Muscle of back (tissue), 13 donors: ENCODE measurements around the gene MRPS34. TPM values are rescaled to one million over a fixed set of nuclear protein-coding genes. Genes with fewer than 3 reads are reported as not detected.

ENCODE experiments used
- DNase-seq, 3 donors: peaks; one replicate each; pipeline versions ENCODE4 v3.0.0 to v3.0.0-alpha.2; 2013
- long read RNA-seq, 9 donors: transcript quantifications; one replicate each; lab custom pipeline, GENCODE V29; 2026
- polyA plus RNA-seq, 10 donors: library from polyadenylated mRNA; unstranded; fragments of 120-200 nt; gene quantifications; one replicate each; pipeline ENCODE4 v1.2.1, GENCODE V29; 2013; ENCODE audit not compliant: insufficient read length in 10 of 10

MRPS34 gene
- 10 to 100 TPM; 31.4 to 56.5 (median 38.5) TPM for polyA plus RNA-seq
- long read RNA-seq, donor 1, transcript MRPS34-202 (3 exons, 1,024 nt), result major isoform, 22 of 24 reads
- long read RNA-seq, donor 1, partial matches to known transcripts, result 0 of 24 reads
- long read RNA-seq, donor 1, other reads (novel, unspliced or antisense), result 0 of 24 reads
- long read RNA-seq, donor 2, transcript MRPS34-202 (3 exons, 1,024 nt), result major isoform, 17 of 19 reads
- long read RNA-seq, donor 2, partial matches to known transcripts, result 0 of 19 reads
- long read RNA-seq, donor 2, other reads (novel, unspliced or antisense), result 0 of 19 reads
- long read RNA-seq, donor 3, result 0 reads
- long read RNA-seq, donor 4, transcript MRPS34-202 (3 exons, 1,024 nt), result major isoform, 18 of 21 reads
- long read RNA-seq, donor 4, partial matches to known transcripts, result 0 of 21 reads
- long read RNA-seq, donor 4, other reads (novel, unspliced or antisense), result 0 of 21 reads
- long read RNA-seq, donor 5, transcript MRPS34-202 (3 exons, 1,024 nt), result major isoform, 33 of 36 reads
- long read RNA-seq, donor 5, partial matches to known transcripts, result 0 of 36 reads
- long read RNA-seq, donor 5, other reads (novel, unspliced or antisense), result 0 of 36 reads
- long read RNA-seq, donor 6, transcript MRPS34-202 (3 exons, 1,024 nt), result major isoform, 34 of 53 reads
- long read RNA-seq, donor 6, partial matches to known transcripts, result 13 of 53 reads
- long read RNA-seq, donor 6, other reads (novel, unspliced or antisense), result 0 of 53 reads
- long read RNA-seq, donor 7, transcript MRPS34-202 (3 exons, 1,024 nt), result major isoform, 17 of 18 reads
- long read RNA-seq, donor 7, partial matches to known transcripts, result 0 of 18 reads
- long read RNA-seq, donor 7, other reads (novel, unspliced or antisense), result 0 of 18 reads
- long read RNA-seq, donor 8, transcript MRPS34-202 (3 exons, 1,024 nt), result major isoform, 33 of 46 reads
- long read RNA-seq, donor 8, partial matches to known transcripts, result 11 of 46 reads
- long read RNA-seq, donor 8, other reads (novel, unspliced or antisense), result 0 of 46 reads
- long read RNA-seq, donor 9, partial matches to known transcripts, result 0 of 4 reads
- long read RNA-seq, donor 9, other reads (novel, unspliced or antisense), result 0 of 4 reads

DNA sequence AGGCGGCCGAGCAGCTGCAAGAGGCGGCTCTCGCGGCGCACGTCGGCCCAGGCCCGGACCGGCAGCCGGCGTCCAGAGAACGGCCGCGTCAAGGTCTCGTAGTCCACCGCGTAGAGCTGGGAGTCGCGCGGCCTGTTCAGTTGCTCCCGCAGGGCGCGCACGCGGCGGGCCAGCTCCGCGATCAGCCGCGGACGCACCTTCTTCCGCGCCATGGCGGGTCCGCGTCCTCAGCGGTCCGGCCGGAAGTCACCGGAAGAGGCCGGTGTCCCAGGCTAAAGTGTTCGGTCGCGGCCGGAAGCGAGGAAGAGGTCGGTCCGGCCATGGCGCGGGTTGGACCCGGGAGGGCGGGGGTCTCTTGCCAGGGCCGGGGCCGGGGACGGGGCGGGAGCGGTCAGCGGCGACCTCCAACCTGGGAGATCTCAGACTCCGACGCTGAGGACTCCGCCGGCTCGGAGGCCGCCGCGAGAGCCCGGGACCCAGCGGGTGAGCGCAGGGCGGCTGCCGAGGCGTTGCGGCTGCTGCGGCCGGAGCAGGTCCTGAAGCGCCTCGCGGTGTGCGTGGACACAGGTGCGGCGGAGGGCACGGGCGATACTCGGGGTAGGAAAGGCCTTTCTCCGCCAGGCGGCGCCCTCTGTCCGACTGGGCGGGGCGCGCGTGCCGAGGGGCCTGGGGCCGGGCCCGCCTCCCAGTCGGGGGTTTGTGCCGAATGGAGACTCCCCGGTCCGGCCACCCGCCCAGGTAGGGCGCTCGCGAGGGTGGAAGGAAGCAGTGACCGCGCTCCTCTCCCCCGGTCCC, at the start of gene MRPS34:
TSS of gene MRPS34 (minus strand) at position 227 of the 795 bp plus-strand sequence. CDS start at position 212, 15 bp downstream.
- DNase-seq, result peak; percentile 81 to 94 (median 90)

GRCh38 chr16:1821861-1822611, 49.1 kb upstream of the MRPS34 start:
- DNase-seq, result no peak

- no peak for DNase-seq
Measured at GRCh38 chr16:1820946-1821290, 48.0 kb upstream of the MRPS34 start.

GRCh38 chr16:1820096-1820945, 47.4 kb upstream of the MRPS34 start:
- no peak for DNase-seq

GRCh38 chr16:1819611-1820010, 46.7 kb upstream of the MRPS34 start:
- no peak for DNase-seq

GRCh38 chr16:1818873-1819525, 46.1 kb upstream of the MRPS34 start:
- DNase-seq, result no peak

DNA sequence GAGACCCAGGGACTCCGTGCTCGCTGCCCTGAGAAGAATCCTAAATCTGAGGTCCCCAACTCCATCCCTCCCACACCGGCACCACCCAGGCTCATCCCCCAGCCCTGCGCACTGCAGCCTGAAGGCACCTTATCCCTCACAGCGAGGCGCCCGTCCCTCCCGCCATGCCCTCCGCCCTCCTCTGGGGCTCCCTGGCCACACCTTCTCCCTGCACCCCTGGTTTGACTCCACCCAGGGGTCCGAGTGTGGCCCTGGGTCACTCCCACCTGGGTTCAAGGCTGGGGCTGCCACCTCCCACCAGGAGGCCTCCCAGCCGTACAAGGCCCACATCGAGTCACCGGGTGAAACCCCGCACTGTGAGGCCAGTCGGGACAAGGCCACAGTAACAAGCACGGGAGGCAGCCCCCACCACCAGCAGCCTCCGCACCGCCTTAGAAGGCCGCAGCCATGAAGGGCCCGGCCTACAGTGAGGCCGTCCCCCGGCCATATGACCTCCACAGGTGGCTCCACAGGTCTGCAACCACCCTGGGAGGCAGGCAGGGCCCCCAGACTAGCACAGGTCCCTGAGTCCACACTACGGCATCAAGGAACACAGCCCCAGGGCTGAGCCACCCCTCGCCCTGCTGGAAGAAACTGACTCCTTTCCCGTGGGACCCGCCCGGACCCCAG, 45.4 kb upstream of the MRPS34 start:
- no peak for DNase-seq

GRCh38 chr16:1817716-1818115, 44.8 kb upstream of the MRPS34 start:
- no peak for DNase-seq

GRCh38 chr16:1817276-1817589, 44.3 kb upstream of the MRPS34 start:
- DNase-seq, result no peak

DNA sequence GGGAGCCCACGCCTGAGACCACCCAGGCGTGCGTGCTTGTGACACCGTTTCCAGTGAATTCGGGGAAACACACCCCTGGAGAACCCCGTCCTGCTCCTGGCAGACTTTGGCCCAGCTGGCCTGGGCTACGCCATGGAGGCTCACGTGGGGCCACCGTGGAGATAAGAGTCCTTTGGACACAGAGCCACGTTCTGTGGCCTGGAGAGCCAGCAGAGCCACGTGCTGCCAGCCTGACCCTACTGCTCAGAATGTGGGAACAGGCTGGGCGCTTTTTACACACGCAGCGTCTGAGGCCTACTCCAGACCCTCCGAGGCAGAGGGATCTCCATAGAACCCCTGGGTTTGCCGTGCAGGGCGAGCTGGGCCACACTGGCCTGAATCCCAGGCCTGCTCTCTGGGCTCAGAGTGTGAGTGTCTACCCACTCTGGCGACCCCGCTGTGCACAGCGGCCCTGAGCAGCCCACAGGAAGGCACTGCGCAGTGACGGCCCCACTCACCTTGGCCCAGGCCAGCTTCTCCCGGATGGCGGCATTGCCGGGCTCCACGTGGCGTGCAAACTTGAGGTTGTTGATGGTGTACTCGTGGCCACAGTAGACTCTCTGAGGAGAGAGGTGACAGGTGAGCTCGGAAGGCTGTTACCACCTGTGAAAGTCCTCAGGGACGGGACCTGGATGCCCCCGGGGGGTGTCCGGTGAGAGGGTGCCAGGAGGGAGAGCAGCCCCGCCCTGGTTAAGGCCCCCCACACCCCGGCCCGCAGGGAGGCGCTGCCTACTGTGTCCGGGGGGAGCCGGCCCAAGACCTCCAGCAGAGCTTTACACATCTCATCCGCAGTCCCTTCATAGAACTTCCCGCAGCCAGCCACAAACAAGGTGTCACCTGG, 43.7 kb upstream of the MRPS34 start:
- DNase-seq, result no peak

DNA sequence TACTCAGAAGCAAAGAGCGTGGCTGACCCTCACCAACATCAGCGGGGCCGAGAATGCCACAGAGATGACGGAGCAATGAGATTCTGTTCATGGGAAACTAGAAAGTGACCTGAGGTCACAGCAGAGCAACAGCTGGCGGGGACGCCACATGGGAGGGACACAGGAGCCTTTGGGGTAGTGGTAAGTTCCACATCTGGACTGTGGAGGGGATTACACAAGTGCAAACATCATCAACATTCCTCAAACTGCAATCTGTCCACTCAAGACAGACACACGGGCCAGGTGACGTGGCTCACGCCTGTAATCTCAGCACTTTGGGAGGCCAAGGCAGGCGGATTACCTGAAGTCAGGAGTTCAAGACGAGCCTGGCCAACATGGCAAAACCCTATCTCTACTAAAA, 42.5 kb upstream of the MRPS34 start:
- DNase-seq, result no peak

- peak; percentile 12 to 46 (median 26) for DNase-seq
Measured at GRCh38 chr16:1812732-1813163, 39.8 kb upstream of the MRPS34 start.

GRCh38 chr16:1810536-1810935, 37.6 kb upstream of the MRPS34 start:
- DNase-seq, result no peak

GRCh38 chr16:1810106-1810505, 37.2 kb upstream of the MRPS34 start:
- DNase-seq, result no peak

DNA sequence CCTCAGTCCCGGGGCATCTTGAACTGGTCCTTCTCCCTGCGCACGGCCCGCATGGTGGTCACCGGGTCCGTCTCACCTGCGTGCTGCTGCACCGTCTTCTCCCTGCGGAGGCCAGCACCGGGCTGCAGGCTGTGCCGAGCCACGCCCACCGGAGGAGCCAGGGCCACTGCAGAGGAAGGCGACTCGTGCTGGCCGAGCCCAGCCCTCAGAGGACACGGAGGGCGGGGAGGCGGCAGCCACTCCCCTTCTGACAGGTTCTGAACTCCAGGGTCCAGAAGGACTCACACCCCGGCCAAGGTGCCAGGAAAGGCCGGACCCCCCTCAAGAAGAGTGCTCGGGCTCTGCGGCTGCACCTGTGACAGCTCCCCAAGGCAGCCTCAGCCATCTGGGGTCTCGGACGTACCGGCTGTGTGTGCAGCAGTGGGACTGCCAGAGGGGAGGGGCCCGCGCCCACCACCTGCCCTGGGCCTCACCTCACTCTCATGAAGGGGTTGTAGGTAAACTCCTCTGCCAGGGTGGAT, 36.4 kb upstream of the MRPS34 start:
- DNase-seq, result no peak

DNA sequence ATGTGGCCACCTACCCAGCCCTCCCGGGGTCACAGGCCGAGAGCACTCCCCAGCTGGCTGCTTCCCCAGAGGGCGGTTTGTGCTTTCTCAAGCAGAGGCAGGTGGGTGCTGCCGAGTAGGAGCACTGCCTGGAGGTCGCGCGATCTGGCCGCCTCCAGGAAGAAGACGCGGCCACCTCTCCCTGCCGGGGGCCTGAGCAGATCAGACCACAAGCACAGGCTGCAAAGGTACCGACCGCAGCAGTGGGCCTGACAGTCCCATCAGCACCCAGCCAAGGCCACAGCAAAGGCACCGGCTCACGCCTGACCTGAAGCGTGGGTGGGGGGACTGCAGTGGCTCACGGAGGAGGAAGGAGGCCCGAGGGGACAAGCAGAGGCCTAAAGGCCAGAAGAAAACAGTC, 35.8 kb upstream of the MRPS34 start:
- DNase-seq, result no peak

DNA sequence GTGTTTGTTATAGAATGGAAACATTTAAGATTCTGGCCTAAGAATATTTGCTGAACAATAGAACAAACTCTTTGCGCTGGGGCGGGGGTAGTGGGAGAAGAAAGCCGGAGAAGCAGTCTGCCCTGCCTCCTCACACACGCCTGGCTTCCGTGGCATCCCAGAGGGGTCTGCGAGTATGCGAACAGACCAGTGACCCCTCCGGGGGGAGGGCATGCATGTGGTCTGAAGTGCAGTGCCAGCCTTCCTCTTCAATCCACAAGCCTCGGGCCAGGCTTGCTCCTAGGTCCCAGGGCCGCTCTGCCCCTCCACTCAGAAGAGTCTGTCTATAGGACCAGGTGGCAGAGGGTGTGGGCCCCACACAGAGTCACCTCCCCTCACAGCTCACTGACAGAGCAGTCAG, 34.7 kb upstream of the MRPS34 start:
- no peak for DNase-seq

- DNase-seq, result no peak
Measured at GRCh38 chr16:1800701-1801100, 27.8 kb upstream of the MRPS34 start.
